ENCODE measurements around the gene ARG2. TPM values are rescaled to one million over a fixed set of nuclear protein-coding genes. Genes with fewer than 3 reads are reported as not detected.

ARG2 gene
- total RNA-seq, 1 donor from 2014 or later, result 11.1 TPM

- no peaks in the 10 kb centered on the region for H3K27me3 Mint-ChIP-seq (ENCODE audit: low read depth)
- no peak overlapping the region for H3K27ac Mint-ChIP-seq (ENCODE audit: unreplicated experiment)
- H3K9me3 Mint-ChIP-seq (ENCODE audit: low read depth), result no peaks in the 10 kb centered on the region
- no peak for DNase-seq (ENCODE audit: low spot score)
- no peak overlapping the region for H3K4me3 Mint-ChIP-seq (ENCODE audit: unreplicated experiment)
- TF ChIP-seq CTCF (IDR thresholded peaks at IDR 0.05), result no peak
- H3K4me1 Mint-ChIP-seq (ENCODE audit: low read depth), result peaks cover 21% of the 10 kb centered on the region
- H3K36me3 Mint-ChIP-seq (ENCODE audit: low read depth), result no peaks in the 10 kb centered on the region
Measured at GRCh38 chr14:67698179-67698578, 78.5 kb downstream of the ARG2 start.

Other genes with a start within 250 kb of the ARG2 start
- not detected in 3 replicates for gene PLEK2, start 207.8 kb upstream of the ARG2 start, total RNA-seq
- 1.3 to 2.9 TPM (median 1.7 TPM) in 3 replicates for gene TMEM229B, start 131.2 kb upstream of the ARG2 start, total RNA-seq
- gene PLEKHH1, start 86.6 kb upstream of the ARG2 start, total RNA-seq, result 0.65 to 2.8 TPM (median 1.1 TPM) in 3 replicates
- gene PIGH, start 19.7 kb upstream of the ARG2 start, total RNA-seq, result 16.3 to 19.0 TPM (median 16.9 TPM) in 3 replicates
- gene VTI1B, start 54.7 kb downstream of the ARG2 start, total RNA-seq, result 99.2 to 108 TPM (median 107 TPM) in 3 replicates
- 63.3 to 69.4 TPM (median 67.3 TPM) in 3 replicates for gene RDH11, start 75.8 kb downstream of the ARG2 start, total RNA-seq
- not detected in 3 replicates for gene RDH12, start 82.0 kb downstream of the ARG2 start, total RNA-seq
- gene ZFYVE26, start 196.7 kb downstream of the ARG2 start, total RNA-seq, result 26.2 to 27.4 TPM (median 27.2 TPM) in 3 replicates
- gene RAD51B, start 199.9 kb downstream of the ARG2 start, total RNA-seq, result 4.8 to 13.9 TPM (median 8.2 TPM) in 3 replicates